H1 (cell line): ENCODE data around the gene UGT2A2. TPM values are rescaled to one million over a fixed set of nuclear protein-coding genes. Genes with fewer than 3 reads are reported as not detected.

Source experiments
- CTCF ChIA-PET: fragments of 300-600 bp; sonication (Branson Sonifier 250); formaldehyde crosslinking; loops from one replicate; lab custom pipeline; 2021; ENCODE audit not compliant: partially characterized antibody; lab: Charles Lee
- POLR2A ChIA-PET: fragments of 300-600 bp; sonication (Branson Sonifier 250); formaldehyde crosslinking; loops from one replicate; lab custom pipeline; 2021; ENCODE audit warnings: inconsistent platforms; ENCODE audit not compliant: partially characterized antibody; lab: Charles Lee
- DNase-seq, 2 experiments: peaks; one replicate each; pipeline versions ENCODE4 v3.0.0 to v3.0.0-alpha.2; 2010 to 2022; ENCODE audit warnings: low spot score in 2 of 2, low read depth in 1 of 2, mixed read lengths in 1 of 2
- FAIRE-seq: peaks from 2 replicates; lab custom pipeline; 2011; peaks lifted over from hg19 to GRCh38; lab: Jason Lieb, UNC
- H2AFZ ChIP-seq: 2 replicates; pipeline ENCODE4 v1.8.1; 2012; ENCODE audit warnings: low read length, inconsistent platforms
- H2AK5ac ChIP-seq: 2 replicates; pipeline ENCODE4 v1.6.1; 2013; ENCODE audit warnings: low read depth, low read length
- H2BK120ac ChIP-seq: replicated peaks from 2 replicates; pipeline ENCODE3; 2013; ENCODE audit warnings: low read depth, low read length, inconsistent platforms
- H2BK12ac ChIP-seq: 2 replicates; pipeline ENCODE4 v1.6.1; 2013; ENCODE audit warnings: low read depth, low read length
- H2BK15ac ChIP-seq: 2 replicates; pipeline ENCODE4 v1.6.1; 2013; ENCODE audit warnings: low read length
- H2BK20ac ChIP-seq: 2 replicates; pipeline ENCODE4 v1.6.1; 2013; ENCODE audit warnings: low read length
- H2BK5ac ChIP-seq: 2 replicates; pipeline ENCODE4 v1.6.1; 2013; ENCODE audit warnings: low read depth, low read length
- H3K14ac ChIP-seq: 2 replicates; pipeline ENCODE4 v1.6.1; 2013; ENCODE audit warnings: inconsistent platforms; ENCODE audit not compliant: insufficient read length
- H3K18ac ChIP-seq: 2 replicates; pipeline ENCODE4 v1.6.1; 2013; ENCODE audit warnings: low read length; ENCODE audit errors: extremely low read depth
- H3K23ac ChIP-seq: 2 replicates; pipeline ENCODE4 v1.6.1; 2013; ENCODE audit warnings: inconsistent platforms; ENCODE audit not compliant: insufficient read length
- H3K23me2 ChIP-seq: 2 replicates; pipeline ENCODE4 v1.6.1; 2013; ENCODE audit warnings: low read depth, low read length
- H3K27ac ChIP-seq: 2 replicates; pipeline ENCODE4 v1.6.1; 2011; ENCODE audit warnings: low read depth, low read length, inconsistent platforms
- H3K27me3 ChIP-seq, 4 experiments: replicated peaks in 1 of 4; 1 replicate in 1 of 4; 2 replicates in 3 of 4; pipeline versions ENCODE4 v1.6.1 to v1.8.1; 2011 to 2013; ENCODE audit warnings: low read length in 3 of 4, mild to moderate bottlenecking in 3 of 4, inconsistent platforms in 2 of 4, mixed read lengths in 2 of 4, moderate library complexity in 1 of 4; ENCODE audit not compliant: control insufficient read depth in 3 of 4, insufficient read depth in 3 of 4; ENCODE audit errors: extremely low read depth in 1 of 4
- H3K36me3 ChIP-seq, 4 experiments: 2 replicates each; pipeline versions ENCODE4 v1.6.1 to v1.8.1; 2011 to 2013; ENCODE audit warnings: mild to moderate bottlenecking in 4 of 4, low read length in 3 of 4, moderate library complexity in 2 of 4, control low read depth in 1 of 4, inconsistent platforms in 1 of 4; ENCODE audit not compliant: insufficient read depth in 4 of 4, control insufficient read depth in 2 of 4
- H3K4ac ChIP-seq: replicated peaks from 2 replicates; pipeline ENCODE3; 2013; ENCODE audit warnings: low read length, low read depth, mixed read lengths, inconsistent platforms; ENCODE audit not compliant: insufficient read length
- H3K4me1 ChIP-seq, 4 experiments: replicated peaks in 1 of 4; 1 replicate in 1 of 4; 2 replicates in 3 of 4; pipeline versions ENCODE4 v1.6.1 to v1.8.1; 2011 to 2013; ENCODE audit warnings: low read length in 3 of 4, inconsistent platforms in 2 of 4, mixed read lengths in 1 of 4; ENCODE audit not compliant: insufficient read depth in 4 of 4, control insufficient read depth in 3 of 4
- H3K4me2 ChIP-seq, 2 experiments: 2 replicates each; pipeline versions ENCODE4 v1.6.1 to v1.8.1; 2011 to 2013; ENCODE audit warnings: low read depth in 2 of 2, low read length in 2 of 2, control low read depth in 1 of 2, inconsistent platforms in 1 of 2, mild to moderate bottlenecking in 1 of 2; ENCODE audit not compliant: insufficient read depth in 1 of 2
- H3K4me3 ChIP-seq, 4 experiments: fragments of 200-600, 300-600 bp in 1 of 4; sonication (generic), shearing (Covaris generic), sonication (Bioruptor Twin) in 1 of 4; 2 replicates each; pipeline versions ENCODE4 v1.5.1 to v1.8.1; 2011 to 2016; ENCODE audit warnings: low read length in 4 of 4, low read depth in 3 of 4, control low read depth in 2 of 4, inconsistent platforms in 2 of 4, mild to moderate bottlenecking in 2 of 4, mixed read lengths in 1 of 4, moderate library complexity in 1 of 4; ENCODE audit not compliant: insufficient read depth in 2 of 4; ENCODE audit errors: extremely low read depth in 1 of 4
- H3K56ac ChIP-seq: replicated peaks from 2 replicates; pipeline ENCODE3; 2013; ENCODE audit warnings: low read depth, mild to moderate bottlenecking, mixed read lengths, low read length, inconsistent platforms; ENCODE audit not compliant: insufficient read length
- H3K79me1 ChIP-seq: 2 replicates; pipeline ENCODE4 v1.6.1; 2013; ENCODE audit warnings: low read depth, low read length, control low read depth
- H3K79me2 ChIP-seq, 2 experiments: 2 replicates each; pipeline versions ENCODE4 v1.6.1 to v1.8.1; 2012 to 2013; ENCODE audit warnings: low read length in 2 of 2, mild to moderate bottlenecking in 2 of 2, inconsistent platforms in 1 of 2; ENCODE audit not compliant: insufficient read depth in 2 of 2, control insufficient read depth in 1 of 2
- H3K9ac ChIP-seq, 4 experiments: replicated peaks in 1 of 4; 1 replicate in 1 of 4; 2 replicates in 3 of 4; pipeline versions ENCODE4 v1.6.1 to v1.8.1; 2011 to 2013; ENCODE audit warnings: low read depth in 3 of 4, low read length in 3 of 4, control low read depth in 2 of 4, mild to moderate bottlenecking in 2 of 4, moderate library complexity in 2 of 4, inconsistent platforms in 1 of 4; ENCODE audit errors: extremely low read depth in 1 of 4
- H3K9me3 ChIP-seq, 2 experiments: 2 replicates each; pipeline versions ENCODE4 v1.6.1 to v1.8.1; 2012 to 2013; ENCODE audit warnings: mild to moderate bottlenecking in 2 of 2, moderate library complexity in 2 of 2, control low read depth in 1 of 2, inconsistent platforms in 1 of 2, low read depth in 1 of 2, low read length in 1 of 2, mixed read lengths in 1 of 2; ENCODE audit not compliant: insufficient read depth in 2 of 2
- H4K20me1 ChIP-seq, 2 experiments: replicated peaks in 1 of 2; 2 replicates each; pipeline versions ENCODE3 to v1.8.1; 2011 to 2013; ENCODE audit warnings: inconsistent platforms in 2 of 2, low read length in 2 of 2, mild to moderate bottlenecking in 1 of 2; ENCODE audit not compliant: insufficient read depth in 2 of 2, control insufficient read depth in 1 of 2
- H4K5ac ChIP-seq: 2 replicates; pipeline ENCODE4 v1.6.1; 2013; ENCODE audit warnings: low read length, low read depth, mixed read lengths, inconsistent platforms; ENCODE audit not compliant: insufficient read length
- H4K8ac ChIP-seq: 2 replicates; pipeline ENCODE4 v1.8.0; 2013; ENCODE audit warnings: mild to moderate bottlenecking, moderate library complexity, low read length, inconsistent platforms; ENCODE audit not compliant: insufficient read depth; ENCODE audit errors: extremely low read depth
- H4K91ac ChIP-seq: replicated peaks from 2 replicates; pipeline ENCODE3; 2013; ENCODE audit warnings: low read length, mixed read lengths, inconsistent platforms; ENCODE audit not compliant: insufficient read length
- GABPA ChIP-seq: IDR thresholded peaks from 2 replicates; pipeline ENCODE4 v1.6.1; 2011; ENCODE audit warnings: mild to moderate bottlenecking, low read length, moderate library complexity, borderline replicate concordance; ENCODE audit not compliant: insufficient read depth
- WGBS, 2 experiments: shearing (Covaris generic) in 1 of 2; methylation state at CpG; one replicate each; pipeline versions ENCODE4 v1.1.6 to v1.1.7; 2013 to 2015; ENCODE audit warnings: low lambda C conversion rate in 2 of 2, mixed read lengths in 2 of 2, inconsistent platforms in 1 of 2, low coverage in 1 of 2, missing lambda C conversion rate in 1 of 2; ENCODE audit not compliant: insufficient replicate concordance in 2 of 2, insufficient coverage in 1 of 2, insufficient read length in 1 of 2; ENCODE audit errors: extremely low coverage in 1 of 2, missing lambda C conversion rate in 1 of 2; 5-methylcytosine and 5-hydroxymethylcytosine counted together
- polyA plus RNA-seq, 7 experiments: library from polyadenylated mRNA; depleted of rRNA in 3 of 7; stranded (reverse) in 5 of 7; unstranded in 2 of 7; fragments of >200 nt in 5 of 7; fragments of 200-250 nt in 2 of 7; gene quantifications; 1 replicate in 5 of 7; 2 replicates in 1 of 7; 4 replicates in 1 of 7; pipeline versions ENCODE4 v1.2.1 to v1.2.3, GENCODE V29; 2011 to 2013; ENCODE audit warnings: missing spikeins in 2 of 7, mixed read lengths in 2 of 7
- total RNA-seq: library from RNA; stranded (reverse); fragmentation: NEBNext Ultra II Directional; extraction: Animal tissue kit (Norgen Biotek cat#: 25700); gene quantifications from 2 replicates; pipeline ENCODE4 v1.2.1, GENCODE V29; 2021

The UGT2A2 gene
- total and polyA plus RNA-seq, 2 of the 8 experiments (the other 6 are each of a cell fraction or from before 2014, with no cell fraction given), result not detected

- no peaks in the 10 kb centered on the region for H3K79me2 ChIP-seq
- ChIA-PET POLR2A (no interaction called here), CTCF (no interaction called here)
- no peak overlapping the region for H4K91ac ChIP-seq
- no peaks in the 10 kb centered on the region for H4K20me1 ChIP-seq
- no peak for TF ChIP-seq GABPA
- H3K4me1 ChIP-seq, result no peaks in the 10 kb centered on the region
- H3K27me3 ChIP-seq, result no peaks in the 10 kb centered on the region
- H2BK5ac ChIP-seq, result no peak overlapping the region
- H2AFZ ChIP-seq, result no peak overlapping the region
- WGBS, 2 experiments, result 89% methylated on average over 2 of the region's 2 CpGs; no CpG with 5 or more reads in 1 of the 2 experiments
- no peak overlapping the region for H2BK120ac ChIP-seq
- DNase-seq, result no peak
- H3K14ac ChIP-seq, result no peak overlapping the region
- H3K18ac ChIP-seq, result no peak overlapping the region
- no peak overlapping the region for H4K5ac ChIP-seq
- no peaks in the 10 kb centered on the region for H3K23me2 ChIP-seq
- no peak overlapping the region for H2BK15ac ChIP-seq
- H3K23ac ChIP-seq, result no peak overlapping the region
- H3K79me1 ChIP-seq, result no peaks in the 10 kb centered on the region
- no peaks in the 10 kb centered on the region for H3K9me3 ChIP-seq
- no peak overlapping the region for H3K4ac ChIP-seq
- no peak overlapping the region for H3K27ac ChIP-seq
- H3K4me3 ChIP-seq, result no peak overlapping the region
- H2AK5ac ChIP-seq, result no peak overlapping the region
- no peak overlapping the region for H3K4me2 ChIP-seq
- no peak overlapping the region for H2BK20ac ChIP-seq
- H2BK12ac ChIP-seq, result no peak overlapping the region
- H3K56ac ChIP-seq, result no peak overlapping the region
- no peak overlapping the region for H3K9ac ChIP-seq
- H4K8ac ChIP-seq, result no peak overlapping the region
- FAIRE-seq, result no peak
- no peaks in the 10 kb centered on the region for H3K36me3 ChIP-seq
These were observed 3.5 kb upstream of the UGT2A2 start for GRCh38 chr4:69642961-69643360.
